GM18520 (cell line): Measurements from ENCODE around the gene NEK7.
"Not testable (repeated sequence)": the region's sequence is repeated elsewhere in the genome, so short reads cannot be mapped to it uniquely, and the experiment has no call there.

Experiments
- ATAC-seq: cut with Tn5 transposase; IDR thresholded peaks from one replicate; pipeline ENCODE4 v1.9.1; 2021; ENCODE audit not compliant: unreplicated experiment

NEK7 gene

DNA sequence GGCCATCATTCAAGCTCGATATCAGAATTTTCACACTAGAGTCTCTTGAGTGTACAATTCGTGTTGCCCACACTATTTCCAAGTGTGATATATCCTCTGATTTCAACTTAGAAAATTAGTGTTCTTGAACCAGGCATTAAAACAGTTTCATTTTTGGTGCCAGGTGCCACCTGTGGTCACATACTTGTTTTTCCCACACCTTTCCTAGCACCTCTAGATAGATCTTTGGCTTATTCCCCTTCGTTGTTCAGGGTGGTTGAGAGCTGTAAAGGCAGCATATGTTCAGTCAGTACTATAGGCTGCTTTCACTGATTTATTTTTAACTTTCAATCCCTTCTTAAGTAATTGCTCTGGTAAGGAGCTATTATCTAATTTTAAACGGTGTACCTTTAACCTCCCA, 131.1 kb downstream of the NEK7 start:
- ATAC-seq: no peak

DNA sequence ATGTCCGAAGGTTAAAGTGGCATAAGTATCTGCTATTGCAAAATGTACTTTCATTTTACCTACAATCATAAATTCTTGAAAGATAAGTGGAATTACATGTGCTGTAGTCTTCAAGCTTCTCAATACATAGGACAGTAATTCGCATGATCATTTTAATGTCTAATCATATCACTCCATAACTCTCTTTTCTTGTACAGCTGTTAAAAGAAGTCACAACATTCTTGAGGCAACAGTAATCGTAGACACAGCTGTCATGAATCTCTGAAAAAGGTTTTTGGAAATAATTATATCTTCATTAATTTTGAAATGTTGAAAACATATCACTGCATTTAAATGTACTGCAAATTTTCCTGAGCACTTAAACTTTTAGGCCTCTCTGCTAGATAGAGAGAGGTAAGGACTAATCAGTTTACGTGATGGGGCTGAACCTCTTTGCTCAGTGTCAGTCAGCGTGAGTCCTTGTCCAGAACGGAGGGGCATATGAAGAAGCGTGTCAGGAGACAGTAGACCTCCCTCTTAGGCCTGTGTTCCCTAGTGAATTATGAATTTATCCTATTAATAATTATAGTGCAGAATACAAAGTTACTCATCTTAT, 133.4 kb downstream of the NEK7 start:
- no peak for ATAC-seq

DNA sequence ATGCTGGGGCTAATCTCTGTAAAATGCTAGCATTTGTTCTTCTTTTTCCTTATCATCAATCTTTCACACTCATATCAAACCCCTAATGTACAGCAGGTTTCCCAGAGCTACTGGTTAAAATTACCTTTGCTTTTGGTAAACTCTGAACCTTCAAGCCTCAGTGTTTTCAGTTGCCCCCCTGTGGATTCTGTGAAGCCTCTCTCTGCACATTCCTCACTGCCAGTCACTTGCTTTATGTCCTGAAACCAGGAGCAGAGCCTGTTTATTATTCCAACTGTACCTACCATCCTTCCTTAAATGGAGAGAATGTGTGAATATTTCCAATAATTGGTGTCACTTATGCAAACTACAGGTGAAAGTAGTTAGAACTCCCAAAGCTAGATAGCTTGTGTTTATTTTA, 134.2 kb downstream of the NEK7 start:
- ATAC-seq: no peak

DNA sequence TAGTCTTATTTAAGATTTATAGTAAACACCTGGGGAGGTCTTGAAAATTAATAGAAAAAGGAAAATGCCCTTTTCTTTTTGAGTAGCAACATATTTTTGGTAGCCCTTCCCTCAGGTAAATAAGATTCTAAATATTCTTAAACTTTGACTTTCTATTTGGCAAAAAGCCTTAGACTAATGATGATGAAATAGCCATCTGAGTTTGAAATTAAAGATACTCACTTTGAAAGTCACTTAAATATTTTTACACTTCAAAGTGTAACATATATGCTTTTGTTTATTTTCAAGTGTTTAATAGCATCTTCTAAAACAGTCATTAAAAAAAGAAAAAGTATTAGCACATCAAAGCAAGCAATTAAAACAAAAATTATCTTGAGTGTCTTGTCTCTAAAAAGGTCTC, 135.1 kb downstream of the NEK7 start:
- no peak for ATAC-seq

DNA sequence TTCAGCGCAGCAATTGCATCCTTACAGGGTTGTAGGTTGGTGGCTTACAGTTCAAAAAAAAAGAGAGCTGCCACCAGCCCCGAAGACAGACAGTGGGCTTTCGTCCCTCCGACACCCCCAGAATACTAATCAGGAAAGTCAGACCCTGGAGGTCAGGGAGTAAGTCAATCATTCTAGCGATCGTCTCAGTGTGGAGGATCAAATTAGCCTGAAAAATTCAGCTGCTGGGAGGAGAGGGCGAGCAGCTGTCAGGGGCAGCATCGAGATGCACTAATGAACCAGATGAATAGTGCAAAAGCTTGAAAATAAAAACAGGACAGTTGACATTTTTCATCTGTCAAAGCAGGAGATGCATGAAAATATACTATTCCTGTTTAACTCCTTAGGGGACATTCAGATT, 138.4 kb downstream of the NEK7 start:
- ATAC-seq: no peak

DNA sequence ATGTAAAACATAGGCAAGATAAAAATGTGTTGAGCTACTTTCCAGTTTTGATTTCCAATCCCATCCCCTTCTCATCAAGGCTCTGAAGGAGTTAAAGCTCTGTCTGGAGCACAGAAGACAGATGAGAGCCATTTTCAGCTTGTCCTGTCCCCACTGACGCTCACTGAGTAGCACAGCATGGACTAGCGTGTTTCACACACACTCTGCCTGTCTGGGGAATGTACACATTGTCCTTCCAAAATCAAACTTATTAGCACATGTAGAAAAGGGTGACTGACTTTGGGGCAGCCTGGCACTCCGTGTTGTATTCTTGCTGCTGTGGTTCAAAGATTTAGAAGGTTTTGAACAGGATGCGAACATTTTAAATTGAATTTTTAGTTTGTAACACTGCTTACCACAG, 139.2 kb downstream of the NEK7 start:
- no peak for ATAC-seq

DNA sequence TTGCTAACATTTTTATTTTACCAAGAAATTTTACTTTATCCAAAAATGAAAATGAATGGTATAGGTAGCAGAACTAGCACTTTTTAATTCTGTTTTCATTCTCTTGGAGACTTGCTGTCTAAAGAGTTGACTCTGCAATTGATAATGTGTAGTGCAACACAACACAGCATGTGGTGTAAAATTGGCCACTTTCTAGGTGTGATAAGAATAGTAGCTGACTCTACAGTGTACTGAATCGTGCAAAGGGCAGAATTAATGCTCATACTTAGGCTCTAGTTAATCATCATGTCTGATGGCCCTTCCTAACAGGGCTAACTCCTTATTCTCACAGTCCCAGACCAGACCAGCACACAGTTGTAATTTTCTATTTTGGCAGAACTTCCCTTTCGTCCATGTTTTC, 140.5 kb downstream of the NEK7 start:
- no peak for ATAC-seq

DNA sequence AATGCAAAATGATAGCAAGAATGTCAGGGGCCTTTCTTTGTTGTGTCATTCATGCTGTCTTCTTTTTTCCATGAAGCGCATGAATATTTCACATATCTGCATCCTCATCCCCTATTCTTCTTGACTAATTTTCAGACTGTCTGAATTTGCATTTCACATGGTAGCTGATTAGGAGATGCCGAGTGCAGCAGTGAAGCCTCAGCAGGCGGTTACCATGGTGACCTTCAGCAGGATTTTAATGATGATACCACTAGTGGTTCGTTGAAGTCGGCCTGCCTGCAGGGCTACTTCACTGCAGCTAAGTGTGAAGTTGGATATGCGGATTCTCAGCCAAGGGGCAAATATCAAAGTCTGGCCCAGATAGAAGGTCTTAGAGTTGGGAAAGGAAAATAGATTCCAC, 141.8 kb downstream of the NEK7 start:
- no peak for ATAC-seq

DNA sequence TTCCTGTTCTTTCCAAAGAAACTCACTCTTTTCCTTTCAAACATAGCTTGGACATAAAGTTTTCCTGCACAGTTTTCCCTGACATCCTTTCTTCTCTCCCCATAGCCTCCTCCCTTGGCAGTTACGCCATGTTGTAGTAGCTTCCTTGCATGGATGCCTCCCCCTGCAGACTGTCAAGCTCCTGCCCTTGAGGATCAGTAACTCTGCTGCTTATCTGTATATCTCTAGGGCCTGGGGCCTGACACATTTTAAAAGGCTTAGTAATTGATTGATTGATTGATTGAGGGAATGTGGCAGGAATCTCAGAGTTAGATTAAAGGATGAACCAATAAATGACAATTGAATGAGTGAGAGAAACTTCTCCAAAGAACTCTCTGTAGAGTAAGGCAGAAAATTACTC, 143.7 kb downstream of the NEK7 start:
- no peak for ATAC-seq

DNA sequence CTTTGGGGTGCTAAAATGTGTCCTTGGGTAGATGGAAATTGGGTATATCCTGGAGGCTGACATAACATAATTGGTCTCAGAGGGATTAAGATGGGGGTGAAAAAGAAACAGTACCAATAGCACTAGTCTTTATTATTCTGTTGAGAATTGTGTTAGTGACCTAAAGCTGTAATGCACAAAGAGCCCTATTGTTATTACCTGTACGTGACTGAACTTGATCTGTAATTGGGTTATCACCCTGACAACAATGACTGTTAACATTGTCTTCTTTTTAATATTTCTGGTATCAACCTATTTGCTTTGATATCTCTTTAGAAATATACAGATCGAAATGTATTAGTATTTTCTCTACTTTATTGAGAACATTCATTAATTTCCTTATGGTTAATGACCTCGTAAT, 147.6 kb downstream of the NEK7 start:
- no peak for ATAC-seq

DNA sequence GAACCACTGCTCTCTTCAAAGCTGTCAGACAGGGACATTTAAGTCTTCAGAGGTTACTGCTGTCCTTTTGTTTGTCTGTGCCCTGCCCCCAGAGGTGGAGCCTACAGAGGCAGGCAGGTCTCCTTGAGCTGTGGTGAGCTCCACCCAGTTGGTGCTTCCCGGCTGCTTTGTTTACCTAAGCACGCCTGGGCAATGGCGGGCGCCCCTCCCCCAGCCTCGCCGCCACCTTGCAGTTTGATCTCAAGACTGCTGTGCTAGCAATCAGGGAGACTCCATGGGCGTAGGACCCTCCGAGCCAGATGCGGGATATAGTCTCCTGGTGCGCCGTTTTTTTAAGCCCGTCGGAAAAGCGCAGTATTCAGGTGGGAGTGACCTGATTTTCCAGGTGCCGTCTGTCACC, 158.0 kb downstream of the NEK7 start:
- not testable (repeated sequence) for ATAC-seq

DNA sequence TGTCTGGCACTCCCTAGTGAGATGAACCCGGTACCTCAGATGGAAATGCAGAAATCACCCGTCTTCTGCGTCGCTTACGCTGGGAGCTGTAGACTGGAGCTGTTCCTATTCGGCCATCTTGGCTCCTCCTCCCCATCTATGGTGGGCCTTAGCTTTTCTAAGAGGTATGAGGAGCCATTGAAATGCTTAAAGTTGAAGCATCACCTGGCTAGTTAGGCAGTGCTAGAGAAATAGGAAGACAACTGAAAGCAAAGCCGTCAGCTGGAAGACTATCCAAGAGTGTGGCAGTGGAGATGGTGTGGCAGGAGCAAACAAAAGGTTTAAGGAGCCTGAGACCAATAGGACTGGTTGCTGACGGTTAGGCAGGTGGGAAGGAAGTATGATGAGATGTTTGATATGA, 158.5 kb downstream of the NEK7 start:
- ATAC-seq: not testable (repeated sequence)

DNA sequence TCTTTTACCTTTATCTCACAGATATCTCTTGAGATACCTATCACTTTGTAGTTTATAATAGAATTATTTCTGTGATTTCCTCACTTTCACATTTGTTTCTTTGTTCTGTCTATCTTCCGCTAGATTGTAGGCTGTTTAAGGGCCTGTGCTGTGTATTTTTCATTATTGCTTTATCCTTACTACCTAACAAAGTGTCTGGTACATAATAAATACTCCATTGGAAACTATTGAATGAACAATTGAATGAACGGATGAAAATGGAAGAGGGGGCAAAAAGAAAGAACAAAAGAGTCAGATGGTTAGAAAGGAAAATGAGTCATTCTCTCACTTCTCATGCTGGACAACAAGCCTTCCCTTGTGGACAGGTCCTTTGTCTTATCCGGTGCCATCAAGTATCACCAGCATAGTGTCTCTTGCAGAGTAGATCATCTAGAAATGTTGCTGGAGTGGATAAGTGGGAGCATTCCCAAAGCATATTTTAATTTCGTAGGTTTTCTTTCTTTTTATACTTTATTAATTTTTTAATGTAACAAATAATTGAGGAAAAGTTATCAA, 159.8 kb downstream of the NEK7 start:
- ATAC-seq: no peak

DNA sequence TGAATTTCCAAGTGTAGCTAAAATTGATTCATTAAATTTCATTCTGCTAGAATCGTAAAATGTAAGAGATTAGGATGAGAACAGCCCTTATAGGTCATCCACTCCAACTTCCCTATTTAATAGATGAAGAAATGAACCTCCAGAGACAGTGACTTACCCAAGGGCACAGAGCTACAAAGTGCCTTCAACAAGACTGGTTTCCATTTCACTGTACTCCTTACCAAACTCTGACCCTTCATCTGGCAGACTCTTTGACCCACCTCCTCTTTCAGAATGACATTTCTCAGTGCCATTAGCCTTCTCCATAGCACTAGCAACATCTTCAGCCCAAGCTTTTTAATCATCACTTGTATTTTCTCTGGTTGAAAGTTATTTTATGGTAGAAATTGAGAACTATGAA, 161.3 kb downstream of the NEK7 start:
- ATAC-seq: peak; percentile 83

DNA sequence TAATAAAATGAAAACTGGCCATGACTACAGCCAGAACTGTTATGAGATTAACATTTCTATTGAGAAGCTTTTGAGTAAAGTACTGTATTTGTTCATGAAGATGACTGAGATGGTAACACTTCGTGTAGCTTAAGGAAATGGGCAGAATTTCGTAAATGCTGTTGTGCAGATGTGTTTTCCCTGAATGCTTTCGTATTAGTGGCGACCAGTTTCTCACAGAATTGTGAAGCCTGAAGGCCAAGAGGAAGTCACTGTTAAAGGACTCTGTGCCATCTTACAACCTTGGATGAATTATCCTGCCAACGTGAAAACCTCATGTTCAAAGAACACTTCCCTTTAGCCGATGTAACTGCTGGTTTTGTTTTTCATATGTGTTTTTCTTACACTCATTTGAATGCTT, 164.0 kb downstream of the NEK7 start:
- ATAC-seq: no peak

DNA sequence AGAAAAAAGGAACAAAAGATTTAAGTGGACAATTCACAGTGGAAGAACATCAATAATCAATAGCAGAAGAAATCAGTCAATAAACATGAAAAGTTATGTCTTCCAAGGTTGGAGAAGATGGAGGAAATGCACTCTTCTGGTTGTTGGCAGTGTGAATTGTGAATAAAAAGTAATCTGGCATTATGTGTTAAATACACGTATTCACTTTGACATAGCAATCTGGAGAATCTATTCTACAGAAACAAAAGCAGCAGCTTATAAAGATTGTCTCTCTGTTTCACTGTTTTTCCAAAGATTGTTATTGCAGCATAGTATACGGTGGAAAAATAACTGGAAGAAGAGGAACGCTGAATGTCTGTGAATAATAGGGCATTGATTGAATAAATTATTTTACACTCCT, 169.4 kb downstream of the NEK7 start:
- ATAC-seq: no peak

DNA sequence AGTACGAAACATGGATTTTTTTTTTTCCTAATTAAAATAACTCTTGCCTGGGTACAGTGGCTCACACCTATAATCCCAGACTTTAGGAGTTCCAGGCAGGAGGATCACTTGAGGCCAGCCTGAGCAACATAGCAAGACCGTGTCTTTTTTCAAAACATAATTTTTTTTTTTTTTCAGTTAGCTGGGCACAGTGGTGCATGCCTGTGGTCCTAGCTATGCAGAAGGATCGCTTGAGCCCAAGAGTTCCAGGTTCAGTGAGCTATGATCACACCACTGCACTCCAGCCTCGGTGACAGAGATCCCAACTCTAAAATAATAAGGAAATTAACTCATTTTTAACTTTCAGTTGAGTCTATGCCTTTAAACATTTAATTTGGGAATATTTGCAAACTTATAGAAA, 170.1 kb downstream of the NEK7 start:
- no peak for ATAC-seq

DNA sequence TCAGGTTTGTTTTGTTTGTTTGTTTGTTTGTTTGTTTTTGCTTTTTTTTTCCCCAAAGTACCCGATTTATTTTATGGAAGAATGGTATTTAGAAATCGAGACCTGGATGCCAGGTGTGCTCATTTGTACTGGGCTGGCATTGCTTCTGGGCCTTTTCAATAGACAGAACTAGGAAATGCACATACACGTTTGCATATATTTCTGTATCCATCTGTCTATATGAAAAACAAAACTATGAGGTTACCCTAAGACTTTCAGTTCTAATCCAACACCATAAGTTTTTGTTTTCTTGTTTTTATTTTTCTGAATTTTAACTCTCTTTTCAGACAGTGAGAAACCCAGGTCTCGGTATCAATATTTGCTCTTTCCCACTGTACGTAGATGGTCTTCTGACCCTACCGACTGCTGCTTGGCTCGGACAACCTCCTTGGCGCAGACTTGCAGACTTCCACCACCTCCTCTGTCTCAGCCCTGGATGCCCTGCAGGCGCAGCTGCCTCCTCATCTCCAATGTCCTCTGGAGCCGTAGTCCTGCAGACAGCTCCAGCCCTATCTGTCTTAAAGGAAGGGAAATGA, 171.7 kb downstream of the NEK7 start:
- ATAC-seq: no peak

DNA sequence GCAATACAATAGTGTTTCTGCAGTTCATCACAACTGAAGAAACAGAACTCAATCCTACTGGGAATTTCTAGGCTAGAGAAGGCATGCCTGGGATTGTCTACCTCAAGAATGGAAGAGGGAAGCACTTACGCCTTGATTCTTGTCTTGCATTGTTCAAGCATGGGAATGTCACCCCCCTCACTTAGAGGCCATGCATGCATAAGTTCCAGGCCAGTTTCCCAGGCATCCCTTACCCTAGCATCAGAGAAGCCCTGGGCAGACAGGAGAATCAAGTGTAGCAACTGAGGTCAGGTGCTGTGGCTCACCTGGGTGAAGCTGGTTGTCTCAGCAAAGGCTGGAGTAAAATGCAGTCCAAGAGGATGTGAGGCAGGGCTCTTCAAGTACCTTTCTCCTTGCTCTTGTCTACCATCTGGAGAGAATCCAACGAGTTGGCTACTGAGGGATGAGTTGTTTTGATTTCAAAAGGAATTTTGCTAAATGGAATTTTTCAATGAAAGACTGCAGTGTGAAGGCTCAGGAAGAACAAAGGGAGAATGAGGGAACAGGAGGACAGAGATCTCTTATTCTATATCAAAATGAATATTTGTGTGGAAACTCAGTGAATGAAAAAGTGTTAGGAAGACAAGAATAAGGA, 174.3 kb downstream of the NEK7 start:
- no peak for ATAC-seq

DNA sequence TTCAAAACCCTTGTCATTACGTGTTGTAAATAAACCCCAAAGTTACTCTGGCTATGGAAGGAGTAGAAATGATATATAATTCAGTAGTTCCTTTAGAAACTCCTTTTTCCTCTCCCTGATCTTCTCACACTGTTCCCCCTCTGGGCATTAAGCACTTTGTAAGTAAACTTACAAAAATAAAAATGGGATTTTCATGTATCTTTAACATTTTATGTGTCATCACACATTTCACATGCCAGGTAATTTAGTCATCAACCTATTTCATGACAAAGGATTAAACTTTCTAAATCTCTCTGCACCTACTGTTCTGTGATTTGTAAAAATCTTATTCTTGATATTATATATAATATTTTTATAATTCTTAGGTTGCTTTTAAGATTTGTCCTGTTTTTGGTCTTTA, 176.9 kb downstream of the NEK7 start:
- no peak for ATAC-seq

DNA sequence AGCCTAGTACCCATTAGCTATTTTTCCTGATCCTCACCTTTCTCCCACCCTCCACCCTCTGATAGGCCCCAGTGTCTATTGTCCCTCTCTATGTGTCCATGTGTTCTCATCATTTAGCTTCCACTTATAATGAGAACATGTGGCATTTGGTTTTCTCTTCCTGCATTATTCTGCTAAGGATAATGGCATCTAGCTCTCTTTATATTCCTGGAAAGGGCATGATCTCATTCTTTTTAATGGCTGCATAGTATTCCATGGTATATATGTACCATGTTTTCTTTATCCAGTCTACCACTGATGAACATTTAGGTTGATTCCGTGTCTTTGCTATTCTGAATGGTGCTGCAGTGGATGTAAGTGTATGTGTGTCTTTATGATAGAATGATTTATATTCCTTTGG, 178.9 kb downstream of the NEK7 start:
- no peak for ATAC-seq

DNA sequence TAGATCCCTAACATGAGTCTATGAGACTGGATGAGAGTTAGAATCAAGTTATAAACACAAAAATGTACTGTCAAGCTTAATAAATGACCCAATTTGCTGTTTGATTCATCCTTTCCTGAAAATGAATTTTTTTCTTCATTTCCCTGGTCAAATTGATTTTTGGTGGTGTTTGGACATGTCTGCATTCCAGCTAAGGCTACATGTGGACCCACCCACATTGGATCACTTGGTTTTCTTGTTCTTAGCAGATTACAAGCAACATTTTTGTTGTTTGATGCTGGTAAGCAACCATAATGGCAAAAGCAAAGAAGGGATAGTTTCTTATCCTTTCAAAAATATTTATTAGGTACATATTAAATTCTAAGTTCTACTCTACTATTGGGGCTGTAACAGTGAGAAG, 181.1 kb downstream of the NEK7 start:
- no peak for ATAC-seq

DNA sequence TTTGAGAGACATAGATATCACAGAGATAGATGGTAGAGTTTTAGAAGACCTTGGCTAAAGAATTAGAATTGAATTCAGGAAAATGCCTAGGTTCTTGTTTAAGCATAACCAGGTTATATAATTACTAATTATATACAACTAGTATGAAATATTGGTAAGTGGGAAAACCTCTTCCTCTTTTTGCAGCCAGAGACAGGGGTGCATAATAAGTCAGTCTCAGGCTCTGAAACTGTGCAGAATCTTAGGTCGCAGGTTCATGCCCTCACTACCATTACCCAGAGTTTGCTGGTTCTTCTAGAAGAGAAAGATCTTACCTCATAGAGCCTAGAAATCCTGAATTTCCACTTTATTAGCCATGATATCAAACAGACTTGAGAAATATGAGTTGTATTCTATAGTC, 183.3 kb downstream of the NEK7 start:
- ATAC-seq: no peak
